ENCODE data around the gene NUP188.
"Not testable (repeated sequence)": the region's sequence is repeated elsewhere in the genome, so short reads cannot be mapped to it uniquely, and the experiment has no call there.

NUP188 gene

DNA sequence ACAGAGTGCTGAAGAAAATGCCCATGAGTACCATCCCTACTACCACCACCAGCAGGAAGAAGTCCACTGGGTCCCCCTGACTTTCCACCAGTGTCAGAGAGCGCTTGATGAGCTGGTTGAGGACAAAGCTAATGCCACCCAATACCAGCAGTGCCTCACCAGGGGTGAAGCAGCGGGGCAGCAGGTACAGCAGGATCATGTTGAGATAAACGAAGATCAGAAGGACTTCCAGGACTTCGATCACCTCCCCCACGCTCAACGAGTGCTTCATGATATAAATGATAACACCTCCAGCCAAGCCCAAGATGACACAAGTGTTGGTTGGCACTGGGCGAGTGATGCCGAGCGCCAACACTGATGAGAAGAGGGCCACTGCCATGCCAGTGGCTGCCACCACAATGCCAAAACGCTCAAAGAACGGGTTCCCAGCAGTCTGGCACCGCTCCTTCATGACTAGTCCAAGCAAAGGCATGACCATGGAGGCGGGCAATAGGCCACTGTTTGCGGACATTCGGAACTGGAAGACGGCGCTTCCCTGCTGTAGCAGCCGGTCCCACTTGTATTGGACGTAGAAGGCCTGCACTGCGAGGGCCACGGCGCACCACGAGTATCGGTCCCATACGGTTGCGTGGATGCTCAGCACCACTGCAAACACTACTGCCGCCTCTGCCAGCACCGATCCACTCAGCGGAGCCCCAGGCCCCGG is 775 bp upstream of the NUP188 start:
- no peak for DNase-seq

DNA sequence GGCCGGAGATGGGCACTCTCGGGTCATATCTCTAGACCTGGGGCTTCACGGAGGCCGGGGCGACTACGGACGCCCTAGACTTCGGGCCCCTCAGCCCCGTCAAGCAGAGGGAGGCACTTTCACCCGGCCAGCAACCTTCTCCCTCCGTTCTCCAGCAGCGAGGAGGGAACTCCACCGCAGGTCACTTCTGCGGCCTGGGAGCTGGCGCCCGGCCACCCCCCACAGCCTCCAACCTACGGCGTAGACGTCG is 297 bp upstream of the NUP188 start:
- DNase-seq, result no peak

DNA sequence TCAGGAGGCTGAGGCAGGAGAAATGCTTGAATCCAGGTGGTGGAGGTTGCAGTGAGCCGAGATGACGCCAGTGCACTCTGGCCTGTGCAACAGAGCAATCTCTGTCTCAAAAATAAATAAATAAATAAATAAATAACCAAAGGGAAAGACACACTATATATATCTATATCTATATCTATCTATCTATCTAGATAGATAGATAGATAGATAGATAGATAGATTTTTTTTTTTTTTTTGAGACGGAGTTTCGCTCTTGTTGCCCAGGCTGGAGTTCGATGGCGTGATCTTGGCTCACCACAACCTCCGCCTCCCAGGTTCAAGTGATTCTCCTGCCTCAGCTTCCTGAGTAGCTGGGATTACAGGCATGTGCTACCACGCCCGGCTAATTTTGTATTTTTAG is 13.9 kb downstream of the NUP188 start:
- not testable (repeated sequence) for DNase-seq

DNA sequence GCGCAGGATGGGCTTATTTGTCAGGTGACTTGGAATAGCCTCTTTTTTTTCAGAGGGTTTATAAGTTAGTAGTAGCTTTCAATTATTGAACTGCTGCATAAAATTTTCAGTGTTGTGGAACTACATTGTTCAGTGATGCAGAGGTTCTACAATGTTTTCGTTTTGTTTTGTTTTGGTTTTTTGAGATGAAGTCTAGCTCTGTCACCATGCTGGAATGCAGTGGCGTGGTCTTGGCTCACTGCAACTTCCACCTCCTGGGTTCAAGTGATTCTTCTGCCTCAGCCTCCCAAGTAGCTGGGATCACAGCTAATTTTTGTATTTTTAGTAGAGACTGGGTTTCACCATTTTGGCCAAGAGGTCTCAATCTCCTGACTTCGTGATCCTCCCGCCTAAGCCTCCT is 22.0 kb downstream of the NUP188 start:
- DNase-seq, result no peak

DNA sequence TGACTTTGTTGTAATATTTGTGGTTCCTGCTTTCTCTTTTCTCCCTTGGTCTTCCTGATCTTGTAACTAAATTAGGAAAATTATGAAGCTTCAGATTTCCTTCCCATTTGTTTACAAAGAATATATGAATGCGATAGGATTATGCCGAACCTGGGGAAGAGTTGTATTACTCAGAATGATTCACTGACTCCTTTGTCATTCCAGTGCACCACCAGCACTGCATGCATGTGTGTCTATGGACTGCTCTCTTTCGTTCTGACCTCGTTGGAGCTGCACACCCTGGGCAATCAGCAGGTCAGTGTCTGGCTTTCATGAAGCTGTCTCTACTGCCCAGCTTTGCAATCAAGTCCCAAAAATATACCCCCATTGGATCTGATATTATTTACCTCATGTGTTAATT is 25.5 kb downstream of the NUP188 start:
- no peak for DNase-seq

DNA sequence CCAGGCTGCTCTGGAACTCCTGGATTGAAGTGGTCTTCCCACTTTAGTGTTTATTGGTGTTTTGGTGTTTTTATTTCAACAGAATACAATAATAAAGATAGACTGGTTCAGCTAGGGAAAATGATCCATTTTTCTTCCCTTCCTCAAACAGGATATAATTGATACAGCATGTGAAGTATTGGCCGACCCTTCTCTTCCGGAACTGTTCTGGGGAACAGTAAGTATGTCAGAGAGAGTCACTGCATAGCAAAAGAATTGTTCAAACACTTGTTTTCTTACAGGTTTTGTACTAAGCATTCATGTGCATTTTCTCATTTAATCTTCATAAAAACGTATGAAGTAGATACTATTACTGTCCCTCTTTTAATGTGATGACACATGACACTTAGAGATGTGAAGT is 31.6 kb downstream of the NUP188 start:
- no peak for DNase-seq

DNA sequence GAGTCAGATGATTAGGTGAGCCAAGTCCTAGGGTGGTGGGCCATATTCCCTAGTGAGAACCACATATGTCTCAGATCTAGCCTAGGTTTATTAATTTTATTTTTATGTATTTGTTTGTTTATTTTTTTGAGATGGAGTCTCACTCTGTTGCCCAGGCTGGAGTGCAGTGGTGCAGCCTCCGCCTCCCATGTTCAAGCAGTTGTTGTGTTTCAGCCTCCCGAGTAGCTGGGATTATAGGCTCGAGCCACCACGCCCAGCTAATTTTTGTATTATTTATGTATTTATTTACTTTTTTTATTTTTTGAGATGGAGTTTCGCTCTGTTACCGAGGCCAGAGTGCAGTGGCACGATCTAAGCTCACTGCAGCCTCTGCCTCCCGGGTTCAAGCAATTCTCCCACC is 36.0 kb downstream of the NUP188 start:
- DNase-seq, result no peak

DNA sequence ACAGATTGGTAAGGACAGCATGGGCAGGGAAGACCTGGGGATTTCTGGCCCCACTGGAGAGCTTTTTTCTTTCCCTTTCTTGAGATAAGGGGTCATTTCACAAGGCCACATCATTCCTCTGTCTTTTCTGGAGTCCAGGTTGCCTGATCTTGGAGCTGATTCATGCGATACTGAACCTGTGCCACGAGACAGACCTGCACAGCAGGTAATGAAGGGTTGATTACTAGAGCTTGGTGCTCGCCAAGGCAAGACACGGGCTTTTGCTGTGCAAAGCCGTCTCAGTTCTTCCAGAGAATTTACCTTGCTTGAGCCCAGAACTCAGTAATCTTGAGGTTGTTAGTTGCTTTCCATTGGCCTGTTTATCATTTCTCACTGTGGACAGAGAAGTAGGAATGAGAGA is 39.2 kb downstream of the NUP188 start:
- no peak for DNase-seq

DNA sequence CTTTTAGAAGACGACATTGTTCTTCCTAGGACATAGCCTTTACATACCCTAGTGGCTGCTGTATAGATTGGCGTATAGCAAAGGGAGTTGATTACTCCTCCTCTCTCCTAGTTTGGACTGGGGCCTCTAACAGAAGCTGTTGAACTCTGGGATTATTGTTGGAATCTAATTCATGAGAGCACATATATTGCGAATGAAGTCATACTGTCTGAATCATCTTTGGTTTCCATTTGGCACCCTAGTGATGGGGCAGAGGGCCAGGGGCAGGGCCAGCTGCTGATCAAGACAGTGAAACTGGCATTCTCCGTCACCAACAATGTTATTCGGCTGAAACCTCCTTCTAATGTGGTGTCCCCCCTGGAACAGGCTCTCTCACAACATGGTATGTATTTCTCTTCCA is 40.3 kb downstream of the NUP188 start:
- DNase-seq, result no peak

DNA sequence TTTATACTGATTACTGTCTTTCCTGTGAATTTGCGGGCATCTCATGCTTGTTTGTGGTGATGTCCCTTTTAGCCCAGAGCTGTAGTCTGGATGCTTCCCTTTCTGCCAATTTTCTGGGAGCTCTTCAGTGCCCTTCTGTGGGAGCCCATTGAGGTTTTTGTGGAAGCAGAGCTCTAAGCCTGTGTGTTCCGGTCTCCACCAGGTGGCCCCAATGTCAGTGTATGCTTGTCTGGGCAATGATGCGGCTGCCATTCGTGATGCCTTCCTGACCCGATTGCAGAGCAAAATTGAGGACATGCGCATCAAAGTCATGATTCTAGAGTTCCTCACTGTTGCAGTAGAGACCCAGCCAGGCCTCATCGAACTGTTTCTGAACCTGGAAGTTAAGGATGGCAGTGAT is 45.5 kb downstream of the NUP188 start:
- DNase-seq, result no peak

DNA sequence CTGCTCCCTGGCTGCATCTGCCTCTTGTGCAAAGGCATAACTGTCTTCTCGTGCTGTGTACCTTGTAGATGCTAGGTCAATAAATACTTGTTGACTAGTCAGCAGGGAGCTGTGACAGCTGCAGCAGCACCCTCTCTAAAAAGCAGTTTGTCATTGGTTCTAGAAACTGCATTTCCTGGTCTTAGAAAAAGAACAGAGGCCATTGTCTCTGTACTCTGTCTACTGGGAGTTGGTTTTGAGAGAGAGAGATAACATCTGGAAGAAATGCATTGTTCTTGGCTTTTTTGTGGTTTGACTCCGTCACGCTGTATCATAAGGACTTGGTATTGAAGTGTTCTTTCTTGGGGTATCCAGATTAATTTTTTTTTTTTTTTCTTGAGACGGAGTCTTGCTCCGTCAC is 48.3 kb downstream of the NUP188 start:
- DNase-seq, result no peak

DNA sequence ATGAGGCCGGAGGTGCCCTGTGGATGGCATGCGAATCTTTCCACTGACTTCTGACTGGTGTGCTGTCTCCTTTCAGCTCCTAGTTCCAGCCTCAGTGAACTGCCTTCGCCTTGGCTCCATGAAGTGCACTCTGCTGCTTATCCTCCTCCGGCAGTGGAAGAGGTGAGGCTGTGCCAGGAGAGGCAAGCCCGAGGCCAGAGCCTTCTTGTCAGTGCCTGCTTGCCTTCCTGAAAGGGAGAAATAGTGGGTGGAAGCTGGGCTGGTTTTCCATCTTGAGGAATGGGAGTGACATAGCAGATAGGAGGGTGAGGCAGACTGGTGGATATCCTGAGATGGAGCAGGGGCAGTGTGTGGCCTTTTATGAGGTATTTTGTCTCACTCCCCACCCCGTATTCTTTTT is 51.0 kb downstream of the NUP188 start:
- no peak for DNase-seq

DNA sequence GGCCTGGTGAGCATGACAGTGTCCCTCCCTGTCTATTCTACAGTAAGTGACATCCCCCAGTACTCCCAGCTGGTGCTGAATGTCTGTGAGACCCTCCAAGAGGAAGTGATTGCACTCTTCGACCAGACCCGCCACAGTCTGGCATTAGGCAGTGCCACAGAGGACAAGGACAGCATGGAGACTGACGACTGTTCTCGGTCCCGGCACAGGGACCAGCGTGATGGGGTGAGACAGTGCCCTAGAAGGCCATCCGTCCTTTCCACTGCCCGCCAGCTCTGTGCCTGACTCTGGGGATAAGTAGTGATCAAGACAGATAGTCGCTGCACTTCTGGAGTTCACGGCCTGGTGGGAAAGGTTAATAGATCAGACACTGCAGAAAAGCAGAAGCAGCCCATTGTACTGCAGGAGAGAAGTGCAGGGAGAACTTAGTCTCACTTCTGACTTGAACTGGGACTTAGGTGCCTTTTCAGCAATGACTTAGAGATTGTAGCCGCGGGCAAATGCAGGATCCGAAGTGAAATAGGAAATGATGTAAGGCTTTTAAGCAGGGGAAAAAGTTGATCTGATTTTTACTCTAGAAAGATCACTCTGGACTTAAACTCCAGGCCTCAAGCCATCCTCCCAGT is 52.2 kb downstream of the NUP188 start:
- DNase-seq, result no peak

DNA sequence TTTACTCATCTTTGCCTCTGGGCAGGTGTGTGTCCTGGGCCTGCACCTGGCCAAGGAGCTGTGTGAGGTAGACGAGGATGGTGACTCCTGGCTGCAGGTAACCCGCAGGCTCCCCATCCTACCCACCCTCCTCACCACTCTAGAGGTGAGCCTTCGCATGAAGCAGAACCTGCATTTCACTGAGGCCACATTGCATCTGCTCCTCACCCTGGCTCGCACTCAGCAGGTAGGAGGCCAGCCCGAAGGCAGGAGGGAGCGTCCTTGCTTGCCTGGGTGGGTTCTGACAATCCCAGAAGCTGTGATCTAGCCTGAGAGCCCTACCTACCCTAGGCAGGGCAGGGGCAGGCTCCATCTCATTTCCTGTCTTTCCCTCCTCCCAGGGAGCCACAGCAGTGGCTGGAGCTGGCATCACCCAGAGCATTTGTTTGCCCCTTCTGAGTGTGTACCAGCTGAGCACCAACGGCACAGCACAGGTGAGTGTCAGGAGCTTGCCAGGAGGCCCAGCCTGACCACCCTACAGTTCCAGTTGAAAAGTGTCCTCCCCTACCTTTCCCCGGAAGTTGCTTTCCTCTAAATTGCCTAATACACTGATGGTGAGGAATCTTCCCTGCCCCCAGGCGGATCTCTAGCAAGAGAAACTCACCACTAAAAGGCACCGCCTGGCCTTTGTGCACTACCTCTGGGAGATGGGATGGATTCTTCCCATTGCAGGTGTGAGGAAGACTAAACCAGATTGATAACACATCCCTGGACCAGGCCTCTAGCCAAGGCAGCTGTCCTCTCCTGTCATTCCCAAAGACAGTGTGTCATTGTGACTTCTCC is 54.2 kb downstream of the NUP188 start:
- DNase-seq, result no peak

DNA sequence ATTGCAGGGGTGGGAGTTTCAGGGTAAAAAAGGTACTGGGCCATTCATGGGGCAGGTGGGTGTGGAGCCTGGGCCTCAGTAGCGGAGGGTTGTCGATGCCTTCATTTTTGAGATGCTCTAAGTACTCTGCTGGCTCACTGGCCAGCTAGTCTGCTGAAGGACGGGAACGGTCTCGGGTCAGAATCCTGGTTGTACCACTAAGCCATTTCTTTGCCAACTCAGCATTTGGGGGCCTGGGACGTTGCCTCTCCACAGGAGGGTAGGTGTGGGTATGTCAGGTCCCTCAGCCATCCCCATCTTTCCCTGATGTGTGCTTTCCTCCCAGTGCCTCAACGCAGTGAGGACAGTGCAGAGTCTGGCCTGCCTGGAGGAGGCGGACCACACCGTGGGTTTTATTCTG is 55.5 kb downstream of the NUP188 start:
- DNase-seq, result no peak

DNA sequence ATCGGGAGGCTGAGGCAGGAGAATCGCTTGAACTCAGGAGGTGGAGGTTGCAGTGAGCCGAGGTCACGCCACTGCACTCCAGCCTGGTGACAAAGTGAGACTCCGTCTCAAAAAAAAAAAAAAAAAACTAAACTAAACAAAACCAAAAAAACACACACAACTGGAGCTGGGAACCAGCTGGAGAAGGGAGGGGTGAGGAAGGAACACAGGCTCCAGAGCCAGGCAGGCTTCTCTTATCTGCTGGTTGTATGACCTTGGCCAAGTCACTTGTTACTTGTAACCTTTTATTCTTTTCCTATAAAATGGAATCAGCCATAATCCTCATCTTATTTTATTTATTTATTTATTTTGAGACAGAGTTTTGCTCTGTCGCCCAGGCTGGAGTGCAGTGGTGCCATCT is 56.7 kb downstream of the NUP188 start:
- not testable (repeated sequence) for DNase-seq

DNA sequence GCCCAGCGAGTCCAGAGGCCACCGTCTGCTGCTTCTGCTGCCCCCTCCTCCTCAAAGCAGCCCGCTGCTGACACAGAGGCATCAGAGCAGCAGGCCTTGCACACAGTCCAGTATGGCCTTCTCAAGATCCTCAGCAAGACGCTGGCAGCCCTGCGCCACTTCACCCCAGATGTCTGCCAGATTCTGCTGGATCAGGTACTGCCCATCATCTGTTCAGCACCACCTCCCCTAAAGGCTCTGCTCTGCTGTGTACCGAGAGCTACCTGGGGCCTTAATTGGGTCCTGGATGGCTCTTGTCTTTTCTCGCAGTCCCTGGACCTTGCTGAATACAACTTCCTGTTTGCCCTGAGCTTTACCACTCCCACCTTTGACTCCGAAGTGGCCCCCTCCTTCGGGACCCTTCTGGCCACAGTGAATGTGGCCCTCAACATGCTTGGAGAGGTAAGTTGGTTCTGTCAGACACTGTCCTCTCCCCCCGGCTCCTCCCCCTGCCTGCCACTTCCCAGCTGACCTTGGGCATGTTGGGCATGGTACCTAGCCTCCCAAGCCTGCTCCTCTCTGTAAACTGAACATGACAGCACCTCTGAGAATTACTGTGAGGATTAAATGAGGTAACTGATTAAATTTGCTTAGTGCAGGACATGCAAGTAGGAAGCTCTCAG is 58.0 kb downstream of the NUP188 start:
- DNase-seq, result no peak

DNA sequence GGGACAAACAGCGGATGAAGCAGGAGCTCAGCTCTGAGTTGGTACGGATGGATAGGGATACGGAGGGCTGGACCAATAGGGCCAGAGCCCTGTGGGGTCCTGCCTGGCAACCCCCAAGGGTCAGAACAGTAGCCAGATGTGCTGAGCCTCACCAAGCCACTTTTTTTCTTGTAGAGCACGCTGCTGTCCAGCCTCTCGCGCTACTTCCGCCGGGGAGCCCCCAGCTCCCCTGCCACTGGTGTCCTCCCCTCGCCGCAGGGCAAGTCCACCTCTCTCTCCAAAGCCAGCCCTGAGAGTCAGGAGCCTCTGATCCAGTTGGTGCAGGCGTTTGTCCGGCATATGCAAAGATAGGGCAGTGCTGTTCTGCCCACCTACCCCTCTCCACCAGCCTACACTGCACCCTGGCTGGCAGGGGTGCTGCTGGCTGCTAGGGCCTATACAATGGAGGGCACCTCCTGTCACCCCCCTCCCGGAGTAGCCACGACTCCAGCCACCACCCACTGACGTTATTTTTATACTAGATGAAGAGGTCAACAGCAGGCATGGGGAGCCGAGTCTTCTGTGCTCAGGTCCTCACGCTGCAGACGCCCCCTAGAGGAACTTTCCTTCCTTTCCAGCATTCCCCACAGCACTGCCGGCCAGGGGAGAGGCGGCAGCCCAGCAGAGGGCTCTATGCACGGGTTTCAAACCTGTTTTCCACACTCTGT is 59.0 kb downstream of the NUP188 start:
- peak; percentile 79 for DNase-seq

DNA sequence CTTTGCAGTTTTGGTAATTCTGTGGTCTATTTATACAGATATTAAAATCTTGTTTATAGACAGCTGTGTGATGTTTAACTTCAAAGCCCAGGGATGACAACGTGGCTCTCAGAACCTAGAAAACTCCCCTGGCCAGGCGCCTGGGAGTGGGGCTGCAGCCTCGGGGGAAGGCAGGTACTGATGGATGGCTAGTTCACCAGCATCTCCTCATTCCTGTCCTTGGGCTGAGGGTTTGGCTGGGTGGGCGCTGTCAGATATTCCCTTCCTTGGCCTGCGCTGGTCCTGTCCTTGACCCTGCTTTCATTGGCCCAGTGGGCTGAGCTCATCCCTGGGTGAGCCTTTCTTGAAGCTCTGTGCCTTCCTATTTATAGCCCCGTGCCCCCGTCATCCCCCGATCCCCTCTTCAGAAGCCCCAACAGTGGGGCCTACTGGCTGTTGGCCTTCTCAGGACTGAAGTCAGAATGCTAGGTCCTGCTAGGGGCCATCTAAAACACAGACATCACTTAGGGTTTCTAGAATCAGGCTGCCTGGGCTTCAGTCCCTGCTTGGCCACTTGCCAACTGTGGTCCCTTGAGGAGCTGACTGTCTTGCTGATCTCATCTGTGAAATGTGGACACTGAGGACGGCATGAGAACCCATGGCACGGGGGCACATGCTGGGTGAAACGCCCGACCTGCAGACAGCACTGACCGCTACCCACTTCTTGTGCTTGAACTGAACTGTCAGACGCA is 59.7 kb downstream of the NUP188 start:
- DNase-seq, result no peak

DNA sequence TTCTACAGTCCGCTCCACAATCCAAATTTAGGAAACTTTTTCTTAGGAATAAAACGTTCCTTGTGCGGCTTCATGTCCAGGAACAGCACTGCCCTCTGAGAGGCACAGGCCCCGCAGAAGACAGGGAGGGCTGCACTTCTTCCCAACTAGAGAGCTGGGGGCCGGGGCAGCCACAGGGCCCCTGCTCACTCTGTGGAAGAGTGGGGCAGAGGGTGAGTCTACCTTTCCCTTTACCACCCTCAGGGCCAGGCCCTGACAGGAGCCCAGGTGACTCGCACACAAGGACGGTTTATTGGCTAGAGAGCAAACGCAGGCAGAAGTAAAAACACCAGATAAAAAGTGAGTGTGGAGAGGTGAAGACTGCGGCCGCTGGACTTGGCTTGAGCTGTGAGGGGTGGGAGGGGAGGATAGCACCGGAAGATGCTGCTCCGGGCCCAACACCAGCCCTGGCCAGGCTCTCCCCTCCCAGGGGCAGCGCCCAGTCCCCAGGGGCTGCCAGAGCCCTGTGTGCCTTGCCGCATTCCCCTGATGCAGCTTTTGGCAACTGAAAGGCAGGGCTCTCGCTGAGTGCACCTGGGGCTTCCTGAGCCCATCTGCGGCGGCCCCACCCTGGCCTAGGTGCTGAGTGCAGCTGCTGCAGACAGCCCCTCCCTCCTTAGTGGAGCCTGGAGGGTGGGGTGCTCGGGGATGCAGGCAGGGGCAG is 60.4 kb downstream of the NUP188 start:
- DNase-seq, result no peak

DNA sequence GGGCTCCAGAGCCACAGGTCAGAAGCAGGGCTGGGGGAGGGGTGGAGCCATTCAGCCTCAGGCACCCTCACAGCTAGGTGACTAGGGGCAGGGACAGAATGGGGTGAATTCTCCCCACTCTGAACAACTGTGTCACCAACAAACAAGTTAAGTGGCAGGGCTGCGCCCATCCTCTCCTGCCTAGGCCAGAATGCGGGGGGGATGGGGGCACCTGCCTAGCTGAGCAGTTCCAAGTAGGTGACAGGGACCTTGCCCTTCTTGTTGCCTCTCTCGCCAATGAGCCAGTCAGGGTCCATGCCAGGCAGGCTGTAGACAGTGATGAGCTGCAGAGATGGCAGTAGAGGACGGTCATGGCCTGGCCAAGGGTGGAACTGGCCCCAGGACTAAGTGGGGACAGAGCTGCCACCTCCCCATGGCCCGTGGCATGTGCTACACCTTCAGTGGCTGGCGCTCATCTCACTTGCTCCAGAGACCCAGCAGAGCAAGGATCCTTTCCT is 61.0 kb downstream of the NUP188 start:
- no peak for DNase-seq

All from 8988T (cell line).